H1 (cell line): ENCODE results near the gene ZBTB20. TPM values are rescaled to one million over a fixed set of nuclear protein-coding genes. Genes with fewer than 3 reads are reported as not detected.

ENCODE experiments used
- CTCF ChIA-PET: fragments of 300-600 bp; sonication (Branson Sonifier 250); formaldehyde crosslinking; loops from one replicate; lab custom pipeline; 2021; ENCODE audit not compliant: partially characterized antibody; lab: Charles Lee
- POLR2A ChIA-PET: fragments of 300-600 bp; sonication (Branson Sonifier 250); formaldehyde crosslinking; loops from one replicate; lab custom pipeline; 2021; ENCODE audit warnings: inconsistent platforms; ENCODE audit not compliant: partially characterized antibody; lab: Charles Lee
- DNase-seq, 2 experiments: peaks; one replicate each; pipeline versions ENCODE4 v3.0.0 to v3.0.0-alpha.2; 2010 to 2022; ENCODE audit warnings: low spot score in 2 of 2, low read depth in 1 of 2, mixed read lengths in 1 of 2
- FAIRE-seq: peaks from 2 replicates; lab custom pipeline; 2011; peaks lifted over from hg19 to GRCh38; lab: Jason Lieb, UNC
- H2AFZ ChIP-seq: 2 replicates; pipeline ENCODE4 v1.8.1; 2012; ENCODE audit warnings: low read length, inconsistent platforms
- H2AK5ac ChIP-seq: 2 replicates; pipeline ENCODE4 v1.6.1; 2013; ENCODE audit warnings: low read depth, low read length
- H2BK120ac ChIP-seq: replicated peaks from 2 replicates; pipeline ENCODE3; 2013; ENCODE audit warnings: low read depth, low read length, inconsistent platforms
- H2BK12ac ChIP-seq: 2 replicates; pipeline ENCODE4 v1.6.1; 2013; ENCODE audit warnings: low read depth, low read length
- H2BK15ac ChIP-seq: 2 replicates; pipeline ENCODE4 v1.6.1; 2013; ENCODE audit warnings: low read length
- H2BK20ac ChIP-seq: 2 replicates; pipeline ENCODE4 v1.6.1; 2013; ENCODE audit warnings: low read length
- H2BK5ac ChIP-seq: 2 replicates; pipeline ENCODE4 v1.6.1; 2013; ENCODE audit warnings: low read depth, low read length
- H3K14ac ChIP-seq: 2 replicates; pipeline ENCODE4 v1.6.1; 2013; ENCODE audit warnings: inconsistent platforms; ENCODE audit not compliant: insufficient read length
- H3K18ac ChIP-seq: 2 replicates; pipeline ENCODE4 v1.6.1; 2013; ENCODE audit warnings: low read length; ENCODE audit errors: extremely low read depth
- H3K23ac ChIP-seq: 2 replicates; pipeline ENCODE4 v1.6.1; 2013; ENCODE audit warnings: inconsistent platforms; ENCODE audit not compliant: insufficient read length
- H3K23me2 ChIP-seq: 2 replicates; pipeline ENCODE4 v1.6.1; 2013; ENCODE audit warnings: low read depth, low read length
- H3K27ac ChIP-seq: 2 replicates; pipeline ENCODE4 v1.6.1; 2011; ENCODE audit warnings: low read depth, low read length, inconsistent platforms
- H3K27me3 ChIP-seq, 4 experiments: replicated peaks in 1 of 4; 1 replicate in 1 of 4; 2 replicates in 3 of 4; pipeline versions ENCODE4 v1.6.1 to v1.8.1; 2011 to 2013; ENCODE audit warnings: low read length in 3 of 4, mild to moderate bottlenecking in 3 of 4, inconsistent platforms in 2 of 4, mixed read lengths in 2 of 4, moderate library complexity in 1 of 4; ENCODE audit not compliant: control insufficient read depth in 3 of 4, insufficient read depth in 3 of 4; ENCODE audit errors: extremely low read depth in 1 of 4
- H3K36me3 ChIP-seq, 4 experiments: 2 replicates each; pipeline versions ENCODE4 v1.6.1 to v1.8.1; 2011 to 2013; ENCODE audit warnings: mild to moderate bottlenecking in 4 of 4, low read length in 3 of 4, moderate library complexity in 2 of 4, control low read depth in 1 of 4, inconsistent platforms in 1 of 4; ENCODE audit not compliant: insufficient read depth in 4 of 4, control insufficient read depth in 2 of 4
- H3K4ac ChIP-seq: replicated peaks from 2 replicates; pipeline ENCODE3; 2013; ENCODE audit warnings: low read length, low read depth, mixed read lengths, inconsistent platforms; ENCODE audit not compliant: insufficient read length
- H3K4me1 ChIP-seq, 4 experiments: replicated peaks in 1 of 4; 1 replicate in 1 of 4; 2 replicates in 3 of 4; pipeline versions ENCODE4 v1.6.1 to v1.8.1; 2011 to 2013; ENCODE audit warnings: low read length in 3 of 4, inconsistent platforms in 2 of 4, mixed read lengths in 1 of 4; ENCODE audit not compliant: insufficient read depth in 4 of 4, control insufficient read depth in 3 of 4
- H3K4me2 ChIP-seq, 2 experiments: 2 replicates each; pipeline versions ENCODE4 v1.6.1 to v1.8.1; 2011 to 2013; ENCODE audit warnings: low read depth in 2 of 2, low read length in 2 of 2, control low read depth in 1 of 2, inconsistent platforms in 1 of 2, mild to moderate bottlenecking in 1 of 2; ENCODE audit not compliant: insufficient read depth in 1 of 2
- H3K4me3 ChIP-seq, 4 experiments: fragments of 200-600, 300-600 bp in 1 of 4; sonication (generic), shearing (Covaris generic), sonication (Bioruptor Twin) in 1 of 4; 2 replicates each; pipeline versions ENCODE4 v1.5.1 to v1.8.1; 2011 to 2016; ENCODE audit warnings: low read length in 4 of 4, low read depth in 3 of 4, control low read depth in 2 of 4, inconsistent platforms in 2 of 4, mild to moderate bottlenecking in 2 of 4, mixed read lengths in 1 of 4, moderate library complexity in 1 of 4; ENCODE audit not compliant: insufficient read depth in 2 of 4; ENCODE audit errors: extremely low read depth in 1 of 4
- H3K56ac ChIP-seq: replicated peaks from 2 replicates; pipeline ENCODE3; 2013; ENCODE audit warnings: low read depth, mild to moderate bottlenecking, mixed read lengths, low read length, inconsistent platforms; ENCODE audit not compliant: insufficient read length
- H3K79me1 ChIP-seq: 2 replicates; pipeline ENCODE4 v1.6.1; 2013; ENCODE audit warnings: low read depth, low read length, control low read depth
- H3K79me2 ChIP-seq, 2 experiments: 2 replicates each; pipeline versions ENCODE4 v1.6.1 to v1.8.1; 2012 to 2013; ENCODE audit warnings: low read length in 2 of 2, mild to moderate bottlenecking in 2 of 2, inconsistent platforms in 1 of 2; ENCODE audit not compliant: insufficient read depth in 2 of 2, control insufficient read depth in 1 of 2
- H3K9ac ChIP-seq, 4 experiments: replicated peaks in 1 of 4; 1 replicate in 1 of 4; 2 replicates in 3 of 4; pipeline versions ENCODE4 v1.6.1 to v1.8.1; 2011 to 2013; ENCODE audit warnings: low read depth in 3 of 4, low read length in 3 of 4, control low read depth in 2 of 4, mild to moderate bottlenecking in 2 of 4, moderate library complexity in 2 of 4, inconsistent platforms in 1 of 4; ENCODE audit errors: extremely low read depth in 1 of 4
- H3K9me3 ChIP-seq, 2 experiments: 2 replicates each; pipeline versions ENCODE4 v1.6.1 to v1.8.1; 2012 to 2013; ENCODE audit warnings: mild to moderate bottlenecking in 2 of 2, moderate library complexity in 2 of 2, control low read depth in 1 of 2, inconsistent platforms in 1 of 2, low read depth in 1 of 2, low read length in 1 of 2, mixed read lengths in 1 of 2; ENCODE audit not compliant: insufficient read depth in 2 of 2
- H4K20me1 ChIP-seq, 2 experiments: replicated peaks in 1 of 2; 2 replicates each; pipeline versions ENCODE3 to v1.8.1; 2011 to 2013; ENCODE audit warnings: inconsistent platforms in 2 of 2, low read length in 2 of 2, mild to moderate bottlenecking in 1 of 2; ENCODE audit not compliant: insufficient read depth in 2 of 2, control insufficient read depth in 1 of 2
- H4K5ac ChIP-seq: 2 replicates; pipeline ENCODE4 v1.6.1; 2013; ENCODE audit warnings: low read length, low read depth, mixed read lengths, inconsistent platforms; ENCODE audit not compliant: insufficient read length
- H4K8ac ChIP-seq: 2 replicates; pipeline ENCODE4 v1.8.0; 2013; ENCODE audit warnings: mild to moderate bottlenecking, moderate library complexity, low read length, inconsistent platforms; ENCODE audit not compliant: insufficient read depth; ENCODE audit errors: extremely low read depth
- H4K91ac ChIP-seq: replicated peaks from 2 replicates; pipeline ENCODE3; 2013; ENCODE audit warnings: low read length, mixed read lengths, inconsistent platforms; ENCODE audit not compliant: insufficient read length
- BCL11A ChIP-seq, 2 experiments: IDR thresholded peaks; one replicate each; pipeline ENCODE4 v1.6.1; 2011; ENCODE audit warnings: low read depth in 2 of 2, low read length in 2 of 2, mild to moderate bottlenecking in 2 of 2
- CBX8 ChIP-seq: fragments of 300-800, 300-1000 bp; sonication (generic); IDR thresholded peaks from 2 replicates; pipeline ENCODE4 v1.7.1; 2016; ENCODE audit warnings: low read depth, low read length, borderline replicate concordance
- CTBP2 ChIP-seq: IDR thresholded peaks from 2 replicates; pipeline ENCODE4 v1.7.0; 2011; ENCODE audit warnings: borderline replicate concordance, mild to moderate bottlenecking, moderate library complexity, mixed read lengths, low read length; ENCODE audit not compliant: insufficient read depth, insufficient read length
- EGR1 ChIP-seq: IDR thresholded peaks from 2 replicates; pipeline ENCODE4 v1.6.1; 2011; ENCODE audit warnings: low read depth, low read length, borderline replicate concordance
- EZH2 ChIP-seq: fragments of 200-600 bp; sonication (generic); IDR thresholded peaks from 2 replicates; pipeline ENCODE4 v1.7.1; 2012; ENCODE audit warnings: low read depth, mild to moderate bottlenecking, moderate library complexity, low read length, inconsistent platforms; ENCODE audit not compliant: severe bottlenecking
- FOSL1 ChIP-seq: IDR thresholded peaks from 2 replicates; pipeline ENCODE4 v1.6.1; 2011; ENCODE audit warnings: mild to moderate bottlenecking, low read depth, low read length, moderate library complexity; ENCODE audit not compliant: insufficient read depth
- RXRA ChIP-seq: IDR thresholded peaks from 2 replicates; pipeline ENCODE4 v1.6.1; 2011; ENCODE audit warnings: low read depth, mild to moderate bottlenecking, low read length, moderate library complexity; ENCODE audit not compliant: insufficient read depth
- SAP30 ChIP-seq: fragments of 300-600 bp; sonication (generic); IDR thresholded peaks from 2 replicates; pipeline ENCODE4 v1.7.1; 2012; ENCODE audit warnings: low read length, moderate library complexity, mild to moderate bottlenecking, inconsistent platforms; ENCODE audit not compliant: insufficient read depth, insufficient replicate concordance
- SIRT6 ChIP-seq: IDR thresholded peaks from one replicate; pipeline ENCODE4 v1.7.1; 2012; ENCODE audit warnings: low read length, inconsistent platforms
- SUZ12 ChIP-seq: fragments of 200-600 bp; sonication (generic); IDR thresholded peaks from 2 replicates; pipeline ENCODE4 v1.6.1; 2012; ENCODE audit warnings: mild to moderate bottlenecking, inconsistent platforms, low read length, moderate library complexity, mixed read lengths
- YY1 ChIP-seq: IDR thresholded peaks from 2 replicates; pipeline ENCODE4 v1.6.1; 2011; ENCODE audit warnings: low read depth, mild to moderate bottlenecking, low read length
- WGBS, 2 experiments: shearing (Covaris generic) in 1 of 2; methylation state at CpG; one replicate each; pipeline versions ENCODE4 v1.1.6 to v1.1.7; 2013 to 2015; ENCODE audit warnings: low lambda C conversion rate in 2 of 2, mixed read lengths in 2 of 2, inconsistent platforms in 1 of 2, low coverage in 1 of 2, missing lambda C conversion rate in 1 of 2; ENCODE audit not compliant: insufficient replicate concordance in 2 of 2, insufficient coverage in 1 of 2, insufficient read length in 1 of 2; ENCODE audit errors: extremely low coverage in 1 of 2, missing lambda C conversion rate in 1 of 2; 5-methylcytosine and 5-hydroxymethylcytosine counted together
- polyA plus RNA-seq, 7 experiments: library from polyadenylated mRNA; depleted of rRNA in 3 of 7; stranded (reverse) in 5 of 7; unstranded in 2 of 7; fragments of >200 nt in 5 of 7; fragments of 200-250 nt in 2 of 7; gene quantifications; 1 replicate in 5 of 7; 2 replicates in 1 of 7; 4 replicates in 1 of 7; pipeline versions ENCODE4 v1.2.1 to v1.2.3, GENCODE V29; 2011 to 2013; ENCODE audit warnings: missing spikeins in 2 of 7, mixed read lengths in 2 of 7
- total RNA-seq: library from RNA; stranded (reverse); fragmentation: NEBNext Ultra II Directional; extraction: Animal tissue kit (Norgen Biotek cat#: 25700); gene quantifications from 2 replicates; pipeline ENCODE4 v1.2.1, GENCODE V29; 2021
- TF ChIP-seq, protein P1 (sequence below): IDR thresholded peaks from 2 replicates; pipeline ENCODE4 v1.6.1; 2011; ENCODE audit warnings: low read length, improper control_type of control experiment

ZBTB20 gene
- total and polyA plus RNA-seq, 2 of the 8 experiments (the other 6 are each of a cell fraction or from before 2014, with no cell fraction given), result 0.35 to 1.3 TPM

GRCh38 chr3:114974387-114974786 is 172.7 kb downstream of the ZBTB20 start:
- Histone ChIP-seq H4K91ac (no peak overlapping the region), H3K9ac (no peak overlapping the region), H3K4me3 (no peak overlapping the region), H3K4me1 (no peaks in the 10 kb centered on the region), H2BK12ac (no peak overlapping the region), H3K27ac (no peak overlapping the region), H3K18ac (no peak overlapping the region), H3K4me2 (no peak overlapping the region), H2BK120ac (no peak overlapping the region), H3K56ac (no peak overlapping the region), H2AFZ (no peak overlapping the region), H4K20me1 (no peaks in the 10 kb centered on the region), H3K9me3 (no peaks in the 10 kb centered on the region), H4K8ac (no peak overlapping the region), H2BK15ac (no peak overlapping the region), H3K79me2 (no peaks in the 10 kb centered on the region), H3K14ac (no peak overlapping the region), H2AK5ac (no peak overlapping the region), H2BK5ac (no peak overlapping the region), H3K23me2 (no peaks in the 10 kb centered on the region), H3K4ac (no peak overlapping the region), H2BK20ac (no peak overlapping the region), H3K36me3 (no peaks in the 10 kb centered on the region), H3K27me3 (peaks cover 0 to 1% (median 0%) of the 10 kb centered on the region in 4 experiments; a peak in 1 of 7 replicates), H3K23ac (no peak overlapping the region), H4K5ac (no peak overlapping the region), H3K79me1 (no peaks in the 10 kb centered on the region)
- 89% methylated on average over 3 of the region's 3 CpGs; no CpG with 5 or more reads in 1 of the 2 experiments for WGBS, 2 experiments
- no peak for DNase-seq
- ChIA-PET POLR2A (no interaction called here), CTCF (interaction anchor here (0.6 kb wide), 1 partner anchor 322 kb away, joined by 4 read pairs; no protein-coding TSS in a partner anchor)
- no peak for FAIRE-seq
- no peak for TF ChIP-seq SUZ12
- TF ChIP-seq SIRT6, result no peak
- no peak for TF ChIP-seq CBX8
- TF ChIP-seq EGR1, result no peak
- no peak for TF ChIP-seq BCL11A (IDR thresholded peaks at IDR 0.05; ENCODE audit: low read depth in 2 of 2, low read length in 2 of 2)
- TF ChIP-seq, protein P1, sequence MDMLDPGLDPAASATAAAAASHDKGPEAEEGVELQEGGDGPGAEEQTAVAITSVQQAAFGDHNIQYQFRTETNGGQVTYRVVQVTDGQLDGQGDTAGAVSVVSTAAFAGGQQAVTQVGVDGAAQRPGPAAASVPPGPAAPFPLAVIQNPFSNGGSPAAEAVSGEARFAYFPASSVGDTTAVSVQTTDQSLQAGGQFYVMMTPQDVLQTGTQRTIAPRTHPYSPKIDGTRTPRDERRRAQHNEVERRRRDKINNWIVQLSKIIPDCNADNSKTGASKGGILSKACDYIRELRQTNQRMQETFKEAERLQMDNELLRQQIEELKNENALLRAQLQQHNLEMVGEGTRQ, result no peak
- no peak for TF ChIP-seq CTBP2
- no peak for TF ChIP-seq FOSL1
- TF ChIP-seq RXRA, result no peak
- no peak for TF ChIP-seq YY1
- TF ChIP-seq EZH2, result no peak
- no peak for TF ChIP-seq SAP30
